IPS DF 19.7 (cell line): ENCODE measurements around the gene CFAP73.
"Not testable (repeated sequence)": the region's sequence is repeated elsewhere in the genome, so short reads cannot be mapped to it uniquely, and the experiment has no call there.

Experiments
- DNase-seq: peaks from one replicate; pipeline ENCODE4 v3.0.0-alpha.2; 2013; ENCODE audit warnings: low read depth, low spot score

The CFAP73 gene

GRCh38 chr12:113149361-113150150 lies at the start of gene CFAP73:
CFAP73 (plus strand) TSS chr12:113149724; CDS start chr12:113149858, 134 bp downstream.
- DNase-seq: peak; percentile 78

- no peak for DNase-seq
Measured at GRCh38 chr12:113099764-113100163, 49.8 kb upstream of the CFAP73 start.

GRCh38 chr12:113101751-113102150 lies 47.8 kb upstream of the CFAP73 start:
- DNase-seq: no peak

- no peak for DNase-seq
Measured at GRCh38 chr12:113102811-113103210, 46.7 kb upstream of the CFAP73 start.

GRCh38 chr12:113103756-113104450 lies 45.6 kb upstream of the CFAP73 start:
- no peak for DNase-seq

- DNase-seq: no peak
Measured at GRCh38 chr12:113104953-113105510, 44.5 kb upstream of the CFAP73 start.

GRCh38 chr12:113105606-113106271 lies 43.8 kb upstream of the CFAP73 start:
- no peak for DNase-seq

- DNase-seq: no peak
Measured at GRCh38 chr12:113106361-113106760, 43.2 kb upstream of the CFAP73 start.

- DNase-seq: no peak
Measured at GRCh38 chr12:113108308-113108707, 41.2 kb upstream of the CFAP73 start.

- DNase-seq: no peak
Measured at GRCh38 chr12:113109360-113109759, 40.2 kb upstream of the CFAP73 start.

- DNase-seq: no peak
Measured at GRCh38 chr12:113109872-113110599, 39.5 kb upstream of the CFAP73 start.

GRCh38 chr12:113111247-113111646 lies 38.3 kb upstream of the CFAP73 start:
- DNase-seq: no peak

- DNase-seq: no peak
Measured at GRCh38 chr12:113112043-113112899, 37.3 kb upstream of the CFAP73 start.

GRCh38 chr12:113113397-113113796 lies 36.1 kb upstream of the CFAP73 start:
- no peak for DNase-seq

GRCh38 chr12:113114447-113115178 lies 34.9 kb upstream of the CFAP73 start:
- no peak for DNase-seq

GRCh38 chr12:113115455-113116126 lies 33.9 kb upstream of the CFAP73 start:
- DNase-seq: no peak

- no peak for DNase-seq
Measured at GRCh38 chr12:113116875-113117274, 32.6 kb upstream of the CFAP73 start.

GRCh38 chr12:113117684-113118083 lies 31.8 kb upstream of the CFAP73 start:
- not testable (repeated sequence) for DNase-seq

GRCh38 chr12:113118142-113118541 lies 31.4 kb upstream of the CFAP73 start:
- DNase-seq: no peak
